GM21825 (cell line): Measurements from ENCODE around the gene KRTAP10-11.
"Not testable (repeated sequence)": the region's sequence is repeated elsewhere in the genome, so short reads cannot be mapped to it uniquely, and the experiment has no call there.

Source experiments
- ATAC-seq: cut with Tn5 transposase; IDR thresholded peaks from one replicate; pipeline ENCODE4 v1.9.1; 2021; ENCODE audit warnings: mild to moderate bottlenecking, moderate library complexity; ENCODE audit not compliant: unreplicated experiment

KRTAP10-11 gene

GRCh38 chr21:44646366-44647221, at the start of gene KRTAP10-11:
Gene KRTAP10-11, plus strand, starts transcription at chr21:44646414. Its CDS starts 45 bp downstream, at chr21:44646459.
- ATAC-seq: not testable (repeated sequence)

- ATAC-seq: no peak
These were observed 48.2 kb upstream of the KRTAP10-11 start for GRCh38 chr21:44598061-44598460.

- ATAC-seq: no peak
These were observed 46.8 kb upstream of the KRTAP10-11 start for GRCh38 chr21:44599264-44600029.

GRCh38 chr21:44600118-44600978, 45.9 kb upstream of the KRTAP10-11 start, which contains the start of gene KRTAP10-7:
Gene KRTAP10-7, plus strand, starts transcription at chr21:44600597. Its CDS starts 25 bp downstream, at chr21:44600622.
- not testable (repeated sequence) for ATAC-seq

- not testable (repeated sequence) for ATAC-seq
These were observed 45.1 kb upstream of the KRTAP10-11 start for GRCh38 chr21:44601091-44601490.

- ATAC-seq: no peak
These were observed 44.4 kb upstream of the KRTAP10-11 start for GRCh38 chr21:44601596-44602462.

- ATAC-seq: no peak
These were observed 43.8 kb upstream of the KRTAP10-11 start for GRCh38 chr21:44602463-44602850.

GRCh38 chr21:44603109-44603875, 42.9 kb upstream of the KRTAP10-11 start:
- no peak for ATAC-seq

GRCh38 chr21:44603911-44604310, 42.3 kb upstream of the KRTAP10-11 start:
- no peak for ATAC-seq

GRCh38 chr21:44606495-44606894, 39.7 kb upstream of the KRTAP10-11 start:
- ATAC-seq: no peak

- ATAC-seq: no peak
These were observed 37.0 kb upstream of the KRTAP10-11 start for GRCh38 chr21:44609193-44609592.

- ATAC-seq: not testable (repeated sequence)
These were observed 35.9 kb upstream of the KRTAP10-11 start for GRCh38 chr21:44610157-44610843.

GRCh38 chr21:44611551-44611950, 34.7 kb upstream of the KRTAP10-11 start:
- no peak for ATAC-seq

- ATAC-seq: no peak
These were observed 34.2 kb upstream of the KRTAP10-11 start, which contains the start of gene KRTAP10-8 for GRCh38 chr21:44612029-44612486. Gene KRTAP10-8, plus strand, starts transcription at chr21:44612079. Its CDS starts 22 bp downstream, at chr21:44612101.

GRCh38 chr21:44612669-44613229, 33.5 kb upstream of the KRTAP10-11 start:
- ATAC-seq: no peak

GRCh38 chr21:44613386-44614155, 32.6 kb upstream of the KRTAP10-11 start:
- ATAC-seq: no peak

- no peak for ATAC-seq
These were observed 32.0 kb upstream of the KRTAP10-11 start for GRCh38 chr21:44614161-44614631.
